ENCODE measurements around the gene TNFRSF13B.

TNFRSF13B gene

GRCh38 chr17:16945663-16946218 lies 26.2 kb downstream of the TNFRSF13B start:
- no peak for TF ChIP-seq CTCF (IDR thresholded peaks at IDR 0.05; ENCODE audit: insufficient read depth, low read depth, low read length, missing control alignments)
- H3K4me3 ChIP-seq (ENCODE audit: low read depth, low read length): no peak overlapping the region
- DNase-seq (ENCODE audit: low read depth): no peak

GRCh38 chr17:16945136-16945482 lies 26.8 kb downstream of the TNFRSF13B start:
- no peak overlapping the region for H3K4me3 ChIP-seq (ENCODE audit: low read depth, low read length)
- no peak for DNase-seq (ENCODE audit: low read depth)
- no peak for TF ChIP-seq CTCF (IDR thresholded peaks at IDR 0.05; ENCODE audit: insufficient read depth, low read depth, low read length, missing control alignments)

- TF ChIP-seq CTCF (IDR thresholded peaks at IDR 0.05; ENCODE audit: insufficient read depth, low read depth, low read length, missing control alignments): no peak
- no peak overlapping the region for H3K4me3 ChIP-seq (ENCODE audit: low read depth, low read length)
- DNase-seq (ENCODE audit: low read depth): no peak
Observed at GRCh38 chr17:16944334-16945135, 27.4 kb downstream of the TNFRSF13B start.

- no peak for TF ChIP-seq CTCF (IDR thresholded peaks at IDR 0.05; ENCODE audit: insufficient read depth, low read depth, low read length, missing control alignments)
- DNase-seq (ENCODE audit: low read depth): no peak
- H3K4me3 ChIP-seq (ENCODE audit: low read depth, low read length): no peak overlapping the region
Observed at GRCh38 chr17:16943541-16944333, 28.2 kb downstream of the TNFRSF13B start.

GRCh38 chr17:16943032-16943352 lies 28.9 kb downstream of the TNFRSF13B start:
- DNase-seq (ENCODE audit: low read depth): no peak
- TF ChIP-seq CTCF (IDR thresholded peaks at IDR 0.05; ENCODE audit: insufficient read depth, low read depth, low read length, missing control alignments): no peak
- H3K4me3 ChIP-seq (ENCODE audit: low read depth, low read length): no peak overlapping the region

- DNase-seq (ENCODE audit: low read depth): no peak
- no peak overlapping the region for H3K4me3 ChIP-seq (ENCODE audit: low read depth, low read length)
- no peak for TF ChIP-seq CTCF (IDR thresholded peaks at IDR 0.05; ENCODE audit: insufficient read depth, low read depth, low read length, missing control alignments)
Observed at GRCh38 chr17:16942141-16943031, 29.5 kb downstream of the TNFRSF13B start.

Data from GM12865 (cell line).